Caco-2 (cell line): ENCODE measurements around the gene PPP1R7. TPM values are rescaled to one million over a fixed set of nuclear protein-coding genes. Genes with fewer than 3 reads are reported as not detected.

Experiments
- BruUV-seq: library from RNA; stranded (reverse); fragments of 400-500 nt; replicated peaks from 2 replicates; lab custom pipeline; 2021; lab: Mats Ljungman, UMichigan
- CTCF ChIA-PET: fragments of 300-600 bp; sonication (Branson Sonifier 250); formaldehyde crosslinking; loops from one replicate; lab custom pipeline; 2022; ENCODE audit warnings: antibody characterized with exemption; lab: Charles Lee
- POLR2A ChIA-PET: fragments of 300-600 bp; sonication (Branson Sonifier 250); formaldehyde crosslinking; loops from one replicate; lab custom pipeline; 2022; ENCODE audit warnings: antibody characterized with exemption; lab: Charles Lee
- DNase-seq, 2 experiments: peaks; one replicate each; pipeline versions ENCODE4 v3.0.0 to v3.0.0-alpha.2; 2020 to 2022
- H3K27me3 ChIP-seq: replicated peaks from 2 replicates; pipeline ENCODE4 v1.6.0; 2011; ENCODE audit warnings: low read length; ENCODE audit not compliant: control insufficient read depth, insufficient read depth
- H3K36me3 ChIP-seq: 2 replicates; pipeline ENCODE4 v1.5.1; 2011; ENCODE audit warnings: low read length; ENCODE audit not compliant: control insufficient read depth, insufficient read depth
- H3K4me1 ChIP-seq: fragments of 250-450 bp; sonication (Bioruptor Pico); 2 replicates; pipeline ENCODE4 v1.5.1; 2020; ENCODE audit warnings: mild to moderate bottlenecking
- H3K4me3 ChIP-seq: 2 replicates; pipeline ENCODE4 v1.5.1; 2011; ENCODE audit warnings: low read depth, mild to moderate bottlenecking, control low read depth, low read length
- H3K9me3 ChIP-seq: fragments of 250-450 bp; sonication (Bioruptor Pico); 2 replicates; pipeline ENCODE4 v1.5.1; 2020; ENCODE audit warnings: mild to moderate bottlenecking, moderate library complexity
- H3K27ac Mint-ChIP-seq: one replicate; pipeline ENCODE4 v1.8.0; 2022; ENCODE audit warnings: mixed read lengths; ENCODE audit not compliant: unreplicated experiment
- H3K27me3 Mint-ChIP-seq: one replicate; pipeline ENCODE4 v1.8.0; 2022; ENCODE audit warnings: mixed read lengths; ENCODE audit not compliant: insufficient read depth, unreplicated experiment
- H3K36me3 Mint-ChIP-seq: one replicate; pipeline ENCODE4 v1.8.0; 2022; ENCODE audit warnings: mild to moderate bottlenecking, mixed read lengths; ENCODE audit not compliant: insufficient read depth, unreplicated experiment
- H3K4me1 Mint-ChIP-seq: one replicate; pipeline ENCODE4 v1.8.0; 2022; ENCODE audit warnings: low read depth, mixed read lengths; ENCODE audit not compliant: unreplicated experiment
- H3K4me3 Mint-ChIP-seq: one replicate; pipeline ENCODE4 v1.8.0; 2022; ENCODE audit warnings: mild to moderate bottlenecking, moderate library complexity, mixed read lengths; ENCODE audit not compliant: unreplicated experiment
- H3K9me3 Mint-ChIP-seq: one replicate; pipeline ENCODE4 v1.8.0; 2022; ENCODE audit warnings: mixed read lengths; ENCODE audit not compliant: unreplicated experiment
- intact Hi-C: fragments of 100-400 bp; cut with micrococcal nuclease; formaldehyde crosslinking; loops from one replicate; pipeline ENCODE4 v1.10.0; 2022; ENCODE audit not compliant: unreplicated experiment
- total RNA-seq: library from RNA; stranded (reverse); gene quantifications from 2 replicates; pipeline ENCODE4 v1.2.3, GENCODE V29; 2022
- TF ChIP-seq, protein P1 (sequence below), 2 experiments: fragments of 200-600 bp in 1 of 2; IDR thresholded peaks; 1 replicate in 1 of 2; 2 replicates in 1 of 2; pipeline versions ENCODE4 v1.5.1 to v1.8.0; 2011 to 2022; ENCODE audit warnings: antibody characterized with exemption in 1 of 2, control low read depth in 1 of 2, inconsistent platforms in 1 of 2, low read depth in 1 of 2, low read length in 1 of 2, mild to moderate bottlenecking in 1 of 2, moderate library complexity in 1 of 2; ENCODE audit not compliant: insufficient read depth in 1 of 2, severe bottlenecking in 1 of 2, unreplicated experiment in 1 of 2

PPP1R7 gene
- total RNA-seq, 1 experiment from 2014 or later, result 32.5 TPM

DNA sequence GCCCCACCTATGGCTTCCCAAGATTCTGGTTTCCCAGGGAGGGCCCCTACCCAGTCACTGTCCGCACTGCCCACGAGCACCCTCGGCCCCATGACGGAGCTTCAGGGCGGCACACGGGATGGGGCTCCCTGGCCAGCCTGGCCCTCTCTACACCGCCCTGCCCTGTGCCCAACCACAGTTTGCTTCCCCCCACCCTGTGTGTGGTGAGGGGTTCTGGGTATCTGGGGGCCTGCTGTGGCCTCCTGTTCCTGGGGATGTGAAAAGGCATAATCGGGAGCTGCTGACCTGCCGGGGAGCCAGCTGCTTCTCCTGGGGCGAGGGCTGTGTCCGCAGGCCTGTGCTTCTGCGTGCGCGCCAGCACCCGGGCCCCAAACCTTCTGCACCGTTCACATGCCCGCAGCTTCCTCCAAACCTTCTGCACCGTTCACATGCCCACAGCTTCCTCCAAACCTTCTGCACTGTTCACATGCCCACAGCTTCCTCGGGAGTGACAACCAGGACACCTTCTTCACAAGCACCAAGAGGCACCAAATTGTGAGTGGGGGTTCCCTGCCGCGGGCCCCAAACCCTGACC, 50.6 kb downstream of the PPP1R7 start:
- H3K27ac Mint-ChIP-seq, result no peak overlapping the region
- H3K27me3 Mint-ChIP-seq, result no peaks in the 10 kb centered on the region
- H3K36me3 ChIP-seq, result no peaks in the 10 kb centered on the region
- POLR2A ChIA-PET, result no interaction called here
- no peak for DNase-seq
- no peaks in the 10 kb centered on the region for H3K9me3 ChIP-seq
- CTCF ChIA-PET, result no interaction called here
- no peaks in the 10 kb centered on the region for H3K9me3 Mint-ChIP-seq
- no peaks in the 10 kb centered on the region for H3K4me1 ChIP-seq
- TF ChIP-seq, protein P1, sequence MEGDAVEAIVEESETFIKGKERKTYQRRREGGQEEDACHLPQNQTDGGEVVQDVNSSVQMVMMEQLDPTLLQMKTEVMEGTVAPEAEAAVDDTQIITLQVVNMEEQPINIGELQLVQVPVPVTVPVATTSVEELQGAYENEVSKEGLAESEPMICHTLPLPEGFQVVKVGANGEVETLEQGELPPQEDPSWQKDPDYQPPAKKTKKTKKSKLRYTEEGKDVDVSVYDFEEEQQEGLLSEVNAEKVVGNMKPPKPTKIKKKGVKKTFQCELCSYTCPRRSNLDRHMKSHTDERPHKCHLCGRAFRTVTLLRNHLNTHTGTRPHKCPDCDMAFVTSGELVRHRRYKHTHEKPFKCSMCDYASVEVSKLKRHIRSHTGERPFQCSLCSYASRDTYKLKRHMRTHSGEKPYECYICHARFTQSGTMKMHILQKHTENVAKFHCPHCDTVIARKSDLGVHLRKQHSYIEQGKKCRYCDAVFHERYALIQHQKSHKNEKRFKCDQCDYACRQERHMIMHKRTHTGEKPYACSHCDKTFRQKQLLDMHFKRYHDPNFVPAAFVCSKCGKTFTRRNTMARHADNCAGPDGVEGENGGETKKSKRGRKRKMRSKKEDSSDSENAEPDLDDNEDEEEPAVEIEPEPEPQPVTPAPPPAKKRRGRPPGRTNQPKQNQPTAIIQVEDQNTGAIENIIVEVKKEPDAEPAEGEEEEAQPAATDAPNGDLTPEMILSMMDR (IDR thresholded peaks at IDR 0.05; ENCODE audit: insufficient read depth in 1 of 2, low read depth in 1 of 2, low read length in 1 of 2, severe bottlenecking in 1 of 2, unreplicated experiment in 1 of 2), result no peak
- no peaks in the 10 kb centered on the region for H3K27me3 ChIP-seq
- intact Hi-C loops, result no loop called here
- no peaks in the 10 kb centered on the region for H3K36me3 Mint-ChIP-seq
- no peak overlapping the region for H3K4me3 ChIP-seq
- H3K4me1 Mint-ChIP-seq, result no peaks in the 10 kb centered on the region
- no TSS peak for BruUV-seq
- no peak overlapping the region for H3K4me3 Mint-ChIP-seq

DNA sequence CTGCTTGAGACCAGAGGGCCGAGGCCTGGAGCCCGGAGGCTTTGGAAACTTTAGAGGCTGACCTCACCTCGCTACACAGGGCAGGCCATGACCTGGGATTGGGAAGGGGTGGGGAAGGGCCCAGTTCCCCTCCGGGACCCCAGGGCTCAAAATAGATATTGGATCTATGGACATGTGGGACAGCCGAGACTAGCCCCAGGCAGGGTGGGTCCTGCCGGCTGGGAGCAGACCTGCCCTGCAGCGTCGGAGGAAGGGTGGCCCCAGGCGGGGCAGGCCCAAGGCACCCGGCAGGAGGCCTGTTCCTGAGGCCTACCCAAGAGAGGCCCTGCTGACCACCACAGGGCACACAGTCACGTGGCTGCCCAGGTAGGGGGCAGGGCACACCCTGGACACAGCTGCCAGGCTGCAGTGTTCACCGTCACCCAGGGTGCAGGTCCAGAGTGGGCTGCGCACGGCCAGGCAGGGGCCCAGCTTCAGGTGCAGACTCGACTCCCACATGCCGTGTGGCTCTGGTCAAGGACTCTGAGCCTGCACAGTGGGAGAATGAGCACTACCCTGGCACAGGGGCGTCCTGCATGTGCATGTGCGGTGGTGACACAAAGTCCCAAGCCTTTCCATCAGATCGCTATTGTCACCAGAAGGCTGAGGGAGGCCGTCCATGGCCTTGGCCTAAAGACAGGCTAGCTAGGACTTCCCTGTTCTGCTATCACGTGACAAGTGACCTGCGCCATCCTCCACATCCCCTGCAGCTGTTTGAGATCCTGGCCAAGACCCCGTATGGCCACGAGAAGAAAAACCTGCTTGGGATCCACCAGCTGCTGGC, 51.4 kb downstream of the PPP1R7 start:
- Histone ChIP-seq H3K4me1 (no peaks in the 10 kb centered on the region), H3K9me3 (no peaks in the 10 kb centered on the region), H3K4me3 (no peak overlapping the region), H3K27me3 (no peaks in the 10 kb centered on the region), H3K36me3 (no peaks in the 10 kb centered on the region)
- H3K9me3 Mint-ChIP-seq, result no peaks in the 10 kb centered on the region
- ChIA-PET POLR2A (no interaction called here), CTCF (no interaction called here)
- H3K4me1 Mint-ChIP-seq, result no peaks in the 10 kb centered on the region
- no peak overlapping the region for H3K27ac Mint-ChIP-seq
- intact Hi-C loops, result no loop called here
- TF ChIP-seq, protein P1 (IDR thresholded peaks at IDR 0.05; ENCODE audit: insufficient read depth in 1 of 2, low read depth in 1 of 2, low read length in 1 of 2, severe bottlenecking in 1 of 2, unreplicated experiment in 1 of 2), result no peak
- no peak overlapping the region for H3K4me3 Mint-ChIP-seq
- H3K27me3 Mint-ChIP-seq, result no peaks in the 10 kb centered on the region
- no peak for DNase-seq
- H3K36me3 Mint-ChIP-seq, result no peaks in the 10 kb centered on the region
- no TSS peak for BruUV-seq

DNA sequence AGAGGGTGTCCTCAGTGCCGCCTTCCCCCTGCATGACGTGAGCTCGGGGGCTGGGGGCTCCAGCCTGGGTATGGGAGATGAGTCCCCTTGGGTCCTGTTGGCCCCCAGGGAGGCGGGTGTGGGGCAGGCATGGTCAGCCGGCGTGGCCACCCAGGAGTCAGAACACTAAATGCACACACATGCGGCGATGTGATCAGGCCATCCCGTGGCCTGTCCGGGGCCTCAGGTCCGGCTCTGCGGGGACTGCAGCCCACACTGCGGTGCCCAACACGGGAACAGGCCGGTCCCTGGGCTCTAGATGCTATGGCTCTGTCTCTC, 52.0 kb downstream of the PPP1R7 start:
- Histone ChIP-seq H3K36me3 (no peaks in the 10 kb centered on the region), H3K4me3 (no peak overlapping the region), H3K27me3 (no peaks in the 10 kb centered on the region), H3K4me1 (no peaks in the 10 kb centered on the region), H3K9me3 (no peaks in the 10 kb centered on the region)
- Mint-ChIP-seq H3K4me3 (no peak overlapping the region), H3K4me1 (no peaks in the 10 kb centered on the region), H3K27ac (no peak overlapping the region), H3K27me3 (no peaks in the 10 kb centered on the region), H3K36me3 (no peaks in the 10 kb centered on the region), H3K9me3 (no peaks in the 10 kb centered on the region)
- ChIA-PET CTCF (no interaction called here), POLR2A (no interaction called here)
- no TSS peak for BruUV-seq
- TF ChIP-seq, protein P1 (IDR thresholded peaks at IDR 0.05; ENCODE audit: insufficient read depth in 1 of 2, low read depth in 1 of 2, low read length in 1 of 2, severe bottlenecking in 1 of 2, unreplicated experiment in 1 of 2), result no peak
- intact Hi-C loops, result no loop called here
- no peak for DNase-seq
